ENCODE measurements around the gene PLEKHH3.
A peak's percentile ranks its signal among the peaks of the same experiment; 100 is the strongest.
"Not testable (repeated sequence)": the region's sequence is repeated elsewhere in the genome, so short reads cannot be mapped to it uniquely, and the experiment has no call there.

PLEKHH3 gene

DNA sequence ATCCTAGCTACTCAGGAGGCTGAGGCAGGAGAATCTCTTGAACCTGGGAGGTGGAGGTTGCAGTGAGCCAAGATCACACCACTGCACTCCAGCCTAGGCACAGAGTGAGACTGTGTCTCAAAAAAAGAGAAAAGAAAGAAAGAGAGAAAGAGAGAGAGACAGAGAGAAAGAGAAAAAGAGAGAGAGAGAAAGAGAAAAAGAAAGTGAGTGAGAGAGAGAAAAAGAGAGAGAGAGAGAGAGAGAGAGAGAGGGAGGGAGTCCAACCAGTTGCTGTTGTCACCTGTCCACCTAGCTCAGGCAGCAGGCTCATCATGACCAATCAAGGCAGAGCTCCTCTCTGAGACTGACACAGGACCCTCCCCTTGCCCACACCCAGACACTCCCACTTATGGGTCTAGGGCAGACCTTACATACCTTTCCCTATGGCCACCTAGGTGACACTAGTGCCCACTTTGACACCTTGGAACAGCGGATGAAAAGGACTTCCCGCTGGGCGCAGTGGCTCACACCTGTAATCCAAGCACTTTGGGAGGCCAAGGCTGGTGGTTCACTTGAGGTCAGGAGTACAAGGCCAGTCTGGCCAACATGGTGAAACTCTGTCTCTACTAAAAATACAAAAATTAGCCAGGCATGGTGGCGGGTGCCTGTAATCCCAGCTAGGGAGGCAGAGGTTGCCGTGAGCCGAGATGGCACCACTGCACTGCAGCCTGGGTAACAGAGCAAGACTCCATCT, 49.6 kb downstream of the PLEKHH3 start:
- DNase-seq: not testable (repeated sequence)

DNA sequence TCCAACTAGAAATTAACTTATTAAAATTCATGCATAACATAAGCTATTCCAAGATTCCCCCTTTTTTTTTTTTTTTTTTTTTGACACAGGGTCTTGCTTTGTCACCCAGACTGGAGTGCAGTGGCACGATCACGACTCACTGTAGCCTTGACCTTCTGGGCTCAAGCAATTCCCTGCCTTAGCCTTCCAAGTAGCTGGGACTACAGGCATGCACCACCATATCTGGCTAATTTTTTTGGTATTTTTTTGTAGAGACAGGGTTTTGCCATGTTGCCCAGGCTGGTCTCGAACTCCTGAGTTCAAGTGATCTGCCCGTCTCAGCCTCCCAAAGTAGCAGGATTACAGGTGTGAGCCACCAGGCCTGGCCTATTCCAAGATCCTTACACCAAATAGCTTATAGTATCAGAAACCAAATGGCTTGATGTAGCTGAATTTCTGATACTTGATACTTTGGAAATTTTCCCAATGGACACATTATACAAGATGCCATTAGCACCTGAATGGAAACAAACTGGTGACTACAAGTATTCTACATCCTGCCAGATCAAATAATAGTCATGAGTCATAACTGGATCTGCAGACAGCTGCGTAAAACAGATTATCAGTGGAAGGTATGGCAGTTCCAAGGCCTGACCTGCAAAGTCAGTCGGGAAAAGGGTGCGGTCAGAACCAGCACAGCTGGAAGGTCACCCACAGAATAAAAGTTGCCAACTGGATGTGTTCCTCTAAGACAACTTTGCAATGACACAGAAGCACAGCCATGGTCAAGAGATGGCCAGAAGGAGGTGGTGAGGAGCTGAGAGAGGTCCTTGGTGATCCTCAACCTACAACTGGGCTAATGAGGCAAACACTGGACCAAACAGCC, 52.8 kb downstream of the PLEKHH3 start:
- DNase-seq: no peak

DNA sequence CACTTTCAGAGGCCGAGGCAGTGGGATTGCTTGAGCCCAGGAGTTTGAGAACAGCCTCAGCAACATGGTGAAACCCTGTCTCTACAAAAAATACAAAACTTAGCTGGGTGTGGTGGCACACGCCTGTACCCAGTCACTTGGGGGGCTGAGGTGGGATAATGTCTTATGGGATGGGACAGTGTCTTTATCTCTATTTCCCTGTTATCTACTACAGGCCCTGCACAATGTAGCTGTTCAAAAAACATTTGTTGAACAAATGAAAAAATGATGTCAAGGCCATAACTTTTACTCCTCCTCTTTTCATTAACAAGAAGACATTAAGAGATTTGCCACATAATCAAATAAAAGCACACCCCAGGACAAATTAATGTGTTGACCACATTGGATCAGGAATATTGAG, 53.5 kb downstream of the PLEKHH3 start:
- no peak for DNase-seq

DNA sequence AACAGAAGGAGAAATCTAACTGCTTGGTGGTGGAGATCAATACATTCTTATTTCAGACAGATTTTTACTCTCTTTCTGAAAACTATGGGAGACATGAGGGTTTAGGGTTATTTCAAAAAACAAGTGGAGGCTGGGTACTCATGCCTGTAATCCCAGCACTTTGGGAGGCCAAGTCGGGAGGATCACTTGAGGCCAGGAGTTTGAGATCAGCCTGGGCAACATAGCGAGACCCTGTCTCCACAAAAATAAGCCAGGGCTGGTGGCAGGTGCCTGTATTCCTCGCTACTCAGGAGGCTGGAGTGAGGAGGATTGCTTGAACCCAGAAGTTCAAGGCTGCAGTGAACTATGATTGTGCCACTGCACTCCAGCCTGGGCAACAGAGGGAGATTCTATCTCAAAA, 54.8 kb downstream of the PLEKHH3 start:
- DNase-seq: not testable (repeated sequence)

DNA sequence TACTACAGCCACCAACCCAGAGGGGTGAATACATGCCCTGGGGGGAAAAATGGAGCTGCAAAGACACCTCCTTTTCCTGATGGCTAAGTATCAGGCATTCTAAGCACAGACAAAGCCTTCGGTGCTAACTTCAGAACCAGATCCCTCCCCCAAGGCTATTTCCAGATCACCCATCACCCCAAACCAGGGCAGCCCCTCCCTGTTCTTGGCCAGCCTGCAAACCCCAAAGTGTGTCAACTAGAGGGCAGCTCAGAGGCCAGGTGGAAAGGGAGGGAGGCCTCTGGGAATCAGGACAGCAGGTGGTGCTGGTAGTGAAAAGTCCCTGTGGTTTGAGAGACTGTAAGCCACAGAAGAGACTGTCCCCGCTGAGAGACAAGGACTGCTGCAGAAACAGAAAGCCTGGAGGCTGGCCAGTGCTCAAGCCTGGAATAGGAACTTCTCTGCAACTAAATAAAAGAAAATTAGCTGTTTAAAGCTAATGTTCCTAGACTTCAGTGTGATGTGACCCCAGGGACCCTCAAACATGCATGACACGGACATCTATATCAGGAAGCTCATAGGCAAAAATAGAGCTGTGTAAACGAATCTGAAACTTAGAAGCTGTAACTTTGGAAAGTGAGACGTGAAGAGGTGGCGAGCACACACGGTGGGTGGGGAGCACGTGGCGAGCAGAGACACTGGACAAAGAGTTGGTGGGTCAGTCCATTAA, 58.2 kb downstream of the PLEKHH3 start:
- peak; percentile 33 for DNase-seq

DNA sequence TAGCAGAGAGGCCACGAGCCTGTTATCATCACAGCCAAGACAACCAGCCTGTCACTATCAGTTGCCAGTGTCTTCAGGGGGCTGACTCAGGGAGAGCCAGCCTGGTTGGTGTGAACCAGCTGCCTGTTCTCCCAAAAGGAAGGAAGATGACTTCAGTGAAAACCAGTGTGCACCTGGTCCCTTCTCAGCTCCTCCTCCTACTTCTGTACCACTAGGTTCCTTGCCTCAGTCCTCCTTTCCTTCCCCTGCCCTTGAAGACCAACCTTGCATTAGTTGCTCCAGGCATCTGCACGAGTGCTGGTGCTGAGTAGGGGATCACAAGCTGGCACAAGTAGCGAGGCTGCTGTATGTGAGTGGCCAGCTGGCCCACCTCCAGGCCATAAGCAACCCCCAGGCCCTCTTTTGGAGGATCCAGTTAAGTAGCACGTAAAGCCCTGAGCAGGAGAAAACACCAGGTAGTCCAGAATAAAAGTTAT, 58.8 kb downstream of the PLEKHH3 start:
- no peak for DNase-seq

Data from NCI-H1092 (cell line).